GM13976 (cell line): Measurements from ENCODE around the gene PAQR5.

ENCODE experiments used
- DNase-seq: peaks from one replicate; pipeline ENCODE4 v3.0.0; 2012; ENCODE audit warnings: low spot score
- CTCF ChIP-seq: IDR thresholded peaks from 2 replicates; pipeline ENCODE4 v1.5.1; 2012; ENCODE audit warnings: borderline replicate concordance, mild to moderate bottlenecking; ENCODE audit not compliant: insufficient read depth; ENCODE audit errors: extremely low read depth, missing control alignments, control extremely low read depth
- in situ Hi-C: fragments of 300-500 bp; cut with MboI; formaldehyde crosslinking; loops from one replicate; pipeline ENCODE4 v1.12.0; 2022; ENCODE audit warnings: low sequenced_read_pairs, mixed read lengths, inconsistent platforms; ENCODE audit not compliant: unreplicated experiment

Gene PAQR5

GRCh38 chr15:69393831-69394491 is 95.2 kb downstream of the PAQR5 start:
- DNase-seq: no peak
- in situ Hi-C loops: loop anchor here (25.0 kb wide), 1 partner anchor 332 kb away; no protein-coding TSS in a partner anchor
- TF ChIP-seq CTCF: no peak

- peak; percentile 93 for TF ChIP-seq CTCF
- DNase-seq: peak; percentile 91
- in situ Hi-C loops: loop anchor here (25.0 kb wide), 1 partner anchor 332 kb away; no protein-coding TSS in a partner anchor
Measured at GRCh38 chr15:69394556-69395282, 96.0 kb downstream of the PAQR5 start.

GRCh38 chr15:69395460-69395859 is 96.7 kb downstream of the PAQR5 start:
- no peak for DNase-seq
- in situ Hi-C loops: loop anchor here (25.0 kb wide), 1 partner anchor 333 kb away; no protein-coding TSS in a partner anchor
- no peak for TF ChIP-seq CTCF

GRCh38 chr15:69395991-69396390 is 97.3 kb downstream of the PAQR5 start:
- DNase-seq: no peak
- TF ChIP-seq CTCF: no peak
- in situ Hi-C loops: loop anchor here (25.0 kb wide), 1 partner anchor 334 kb away; no protein-coding TSS in a partner anchor

- in situ Hi-C loops: loop anchor here (25.0 kb wide), 1 partner anchor 336 kb away; no protein-coding TSS in a partner anchor
- TF ChIP-seq CTCF: no peak
- no peak for DNase-seq
Measured at GRCh38 chr15:69398491-69398891, 99.8 kb downstream of the PAQR5 start.

GRCh38 chr15:69400850-69401249 is 102.1 kb downstream of the PAQR5 start:
- TF ChIP-seq CTCF: no peak
- no peak for DNase-seq
- in situ Hi-C loops: no loop called here
